ENCODE results near the gene DGKE. TPM values are rescaled to one million over a fixed set of nuclear protein-coding genes. Genes with fewer than 3 reads are reported as not detected.

Gene DGKE
- total RNA-seq, 1 donor from 2014 or later, result 2.2 TPM

DNA sequence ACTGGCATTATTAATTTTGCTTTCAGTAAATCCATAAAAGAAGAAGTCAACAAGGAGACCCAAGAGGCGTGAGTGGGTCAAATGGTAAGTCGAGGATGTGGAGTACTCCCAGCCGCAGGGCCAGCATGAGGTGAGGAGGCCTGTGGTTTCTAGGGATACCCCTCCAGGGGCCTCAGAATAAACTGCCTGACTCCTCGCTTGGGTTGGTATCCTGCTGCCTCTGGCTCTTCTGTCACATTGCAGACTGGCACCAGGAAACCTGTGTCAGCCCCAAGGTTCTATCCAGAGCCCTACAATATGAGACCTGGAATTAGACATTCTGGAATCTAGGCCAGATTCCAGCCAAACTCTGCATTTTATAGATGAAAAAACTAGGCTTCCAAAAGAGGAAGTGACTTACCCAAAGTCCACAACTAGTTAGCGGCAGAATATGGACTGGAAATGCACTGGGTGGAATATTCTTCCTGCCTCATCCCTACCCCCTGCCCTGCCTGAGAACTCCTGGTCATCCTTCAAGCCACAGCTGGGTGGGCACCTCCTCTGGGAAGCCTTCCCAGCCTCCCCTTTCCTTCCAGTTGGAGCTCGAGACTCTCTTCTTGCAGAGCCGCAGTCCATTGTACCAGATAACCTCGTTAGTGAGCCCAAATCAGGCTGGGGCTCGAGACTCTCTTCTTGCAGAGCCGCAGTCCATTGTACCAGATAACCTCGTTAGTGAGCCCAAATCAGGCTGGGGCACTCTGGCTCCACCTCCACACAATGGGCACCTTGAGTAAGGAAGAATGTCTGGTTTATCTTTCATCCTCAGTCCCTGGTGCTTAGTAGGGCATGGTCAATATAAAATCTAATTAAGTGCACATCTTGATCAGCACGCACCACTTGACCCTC is 22.8 kb upstream of the DGKE start:
- intact Hi-C loops (cut with DNase I), result no loop called here
- no peak for DNase-seq (ENCODE audit: low spot score)

DNA sequence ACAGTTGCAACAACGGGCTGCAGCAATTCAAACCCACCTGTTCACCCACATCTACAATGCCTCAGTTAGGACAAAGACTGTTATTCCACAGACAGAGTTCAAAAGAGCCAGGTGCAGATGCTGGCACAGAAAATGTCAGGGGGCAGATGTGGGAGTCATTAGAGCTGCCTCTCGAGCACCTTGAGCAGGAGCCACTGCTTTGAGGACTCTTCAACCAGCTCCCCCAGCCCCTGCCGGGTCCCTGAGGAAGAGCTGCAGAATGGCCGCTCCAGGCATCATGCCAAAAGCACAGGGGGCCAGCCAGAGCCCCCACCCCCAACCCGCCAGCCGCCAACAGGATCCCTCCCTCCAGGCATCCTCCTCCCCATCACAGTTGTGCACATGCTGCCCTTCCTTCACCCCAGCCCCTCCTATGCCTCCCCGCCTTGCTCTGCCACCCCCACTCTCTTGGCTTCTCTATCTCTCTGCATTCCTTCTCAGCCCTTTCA is 21.0 kb upstream of the DGKE start:
- no peak for DNase-seq (ENCODE audit: low spot score)
- intact Hi-C loops (cut with DNase I), result no loop called here

DNA sequence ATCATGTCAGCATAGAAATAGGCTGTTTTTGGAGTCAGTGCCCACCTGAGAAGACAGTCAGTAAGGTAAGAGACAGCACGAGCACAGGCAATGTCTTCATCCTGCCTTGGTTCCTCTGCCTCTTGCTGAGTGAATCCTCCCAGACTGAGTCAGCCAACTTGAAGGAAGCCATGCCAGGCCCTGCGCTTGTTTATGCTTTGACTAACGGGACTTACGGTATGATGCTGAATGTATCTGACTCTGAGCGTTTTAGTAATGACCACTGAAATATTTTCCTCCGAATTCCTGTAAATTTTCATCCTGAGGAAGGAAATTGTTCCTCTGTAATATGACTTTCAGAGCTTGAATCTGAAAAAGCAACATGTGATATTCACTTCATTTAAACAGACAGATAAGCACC is 18.2 kb upstream of the DGKE start:
- intact Hi-C loops (cut with DNase I), result no loop called here
- no peak for DNase-seq (ENCODE audit: low spot score)

DNA sequence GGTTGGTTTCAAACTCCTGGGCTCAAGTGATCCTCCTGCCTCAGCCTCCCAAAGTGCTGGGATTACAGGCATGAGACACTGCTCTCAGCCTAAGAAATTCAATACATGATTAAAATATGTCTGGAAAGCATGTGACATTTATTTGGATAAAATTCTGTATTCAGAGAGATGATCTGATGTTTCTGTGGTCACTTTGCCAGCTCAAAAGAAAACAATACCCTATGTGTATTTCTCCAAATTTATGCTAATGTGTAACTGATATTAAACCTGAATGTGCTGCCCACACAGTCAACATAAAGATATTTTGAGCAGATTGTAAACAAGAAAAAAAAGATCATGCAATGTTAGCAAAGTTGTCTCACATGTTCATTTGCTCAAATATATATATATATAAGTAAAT is 16.9 kb upstream of the DGKE start:
- no peak for DNase-seq (ENCODE audit: low spot score)
- intact Hi-C loops (cut with DNase I), result no loop called here

DNA sequence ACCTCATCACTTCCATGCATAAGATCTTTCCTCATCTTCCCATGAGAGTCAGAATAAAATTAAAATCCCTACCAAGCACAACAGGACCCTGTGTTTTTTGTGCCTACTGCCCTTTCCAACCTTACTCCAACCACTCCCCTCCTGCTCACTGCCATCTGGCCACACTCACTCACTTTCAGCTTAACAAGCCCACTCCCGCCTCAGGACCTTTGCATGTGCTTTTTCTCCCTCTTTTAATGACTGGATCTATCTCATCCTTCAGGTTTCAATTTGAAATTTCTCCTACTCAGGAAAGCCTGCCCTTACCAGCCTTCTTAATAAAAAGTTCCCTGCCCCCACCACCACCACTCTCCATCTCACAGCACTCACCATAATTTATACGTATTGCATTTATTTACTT is 14.9 kb upstream of the DGKE start:
- DNase-seq (ENCODE audit: low spot score), result no peak
- intact Hi-C loops (cut with DNase I), result loop anchor here (1.0 kb wide), 1 partner anchor 121 kb away; no protein-coding TSS in a partner anchor

DNA sequence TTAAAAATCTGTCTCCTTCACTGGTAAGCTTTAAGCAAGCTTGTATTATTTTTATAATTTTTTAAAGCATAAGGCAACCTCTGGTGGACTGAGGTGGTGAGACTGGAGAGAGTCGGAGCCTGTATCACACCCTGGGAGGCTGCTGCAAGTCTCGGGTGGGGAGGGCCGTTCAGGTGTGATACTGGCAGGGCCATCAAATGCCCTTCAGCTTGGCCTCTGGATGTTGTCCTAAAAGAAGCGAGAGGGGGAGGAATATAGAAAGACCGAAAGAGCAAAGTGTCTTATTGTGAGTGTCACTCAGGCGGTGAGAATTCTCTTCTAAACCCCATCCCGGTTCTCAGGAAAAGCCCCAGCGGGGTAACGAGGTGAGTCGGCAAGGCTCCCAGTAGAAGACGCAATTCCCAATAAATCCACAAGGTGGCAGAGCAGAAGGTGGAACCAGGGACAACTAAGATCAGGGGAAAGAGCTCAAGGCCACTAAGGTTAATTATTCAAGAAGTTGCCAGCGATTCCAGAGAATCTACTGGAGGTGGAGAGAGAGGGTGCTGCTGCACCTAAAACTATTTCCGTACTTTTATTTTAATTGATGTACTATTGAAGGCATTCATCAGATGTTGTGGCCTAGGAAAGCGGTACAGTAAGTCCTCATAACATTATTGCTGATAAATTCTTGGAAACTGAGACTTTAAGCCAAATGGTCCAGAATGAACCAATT is 14.4 kb upstream of the DGKE start:
- DNase-seq (ENCODE audit: low spot score), result no peak

DNA sequence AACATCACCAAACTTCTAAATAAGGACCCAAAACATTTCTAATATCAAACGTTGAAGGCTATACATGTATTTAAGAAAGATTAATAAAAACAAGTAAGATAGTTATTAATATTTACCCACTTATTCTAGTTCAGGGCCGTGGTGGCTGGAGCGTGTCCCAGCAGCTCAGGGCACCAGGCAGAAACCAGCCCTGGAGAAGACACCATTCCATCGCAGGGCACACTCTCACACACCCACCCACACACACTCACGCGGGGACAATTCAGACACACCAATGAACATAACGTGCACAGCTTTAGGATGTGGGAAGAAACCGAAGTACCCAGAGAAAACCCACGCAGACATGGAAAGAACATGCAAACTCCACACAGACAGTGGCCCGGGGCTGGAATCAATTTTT is 13.7 kb upstream of the DGKE start:
- no peak for DNase-seq (ENCODE audit: low spot score)
- intact Hi-C loops (cut with DNase I), result no loop called here

More for the DNA sequence above, 14.4 kb upstream of the DGKE start:
- intact Hi-C loops (cut with DNase I), result loop anchor here (1.0 kb wide), 1 partner anchor 121 kb away; no protein-coding TSS in a partner anchor

DNA sequence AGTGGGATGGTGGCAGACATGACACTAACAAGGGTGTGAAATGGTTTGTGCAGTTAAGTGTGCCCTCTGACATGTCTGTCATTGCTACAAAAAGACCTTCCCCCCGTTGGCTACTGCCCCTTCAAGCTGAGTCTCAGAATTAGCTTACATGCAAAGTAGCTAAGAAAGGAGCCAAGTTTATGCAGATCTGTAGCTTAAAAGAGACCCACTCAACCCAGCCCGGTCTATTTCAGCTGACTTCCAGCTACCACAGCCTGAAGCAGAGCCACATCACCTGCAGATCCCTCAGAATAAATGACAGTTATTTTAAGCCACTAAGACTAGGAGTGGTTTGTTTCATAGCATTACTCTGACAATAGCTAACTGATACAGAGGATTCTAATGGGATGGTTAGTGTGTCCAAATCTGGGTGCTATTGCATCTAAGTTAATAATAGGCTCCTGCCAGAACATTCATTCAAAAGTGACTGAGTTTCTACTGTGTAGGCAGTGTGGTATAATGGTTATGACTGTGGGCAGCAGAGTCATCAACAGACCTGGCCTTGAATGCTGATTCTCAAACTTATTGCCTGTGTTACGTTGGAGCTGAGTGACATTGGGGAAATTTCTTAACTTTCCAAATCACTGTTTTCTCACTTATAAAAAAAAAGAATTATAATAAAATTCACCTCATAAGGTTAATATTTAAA is 12.0 kb upstream of the DGKE start:
- intact Hi-C loops (cut with DNase I), result no loop called here
- no peak for DNase-seq (ENCODE audit: low spot score)

DNA sequence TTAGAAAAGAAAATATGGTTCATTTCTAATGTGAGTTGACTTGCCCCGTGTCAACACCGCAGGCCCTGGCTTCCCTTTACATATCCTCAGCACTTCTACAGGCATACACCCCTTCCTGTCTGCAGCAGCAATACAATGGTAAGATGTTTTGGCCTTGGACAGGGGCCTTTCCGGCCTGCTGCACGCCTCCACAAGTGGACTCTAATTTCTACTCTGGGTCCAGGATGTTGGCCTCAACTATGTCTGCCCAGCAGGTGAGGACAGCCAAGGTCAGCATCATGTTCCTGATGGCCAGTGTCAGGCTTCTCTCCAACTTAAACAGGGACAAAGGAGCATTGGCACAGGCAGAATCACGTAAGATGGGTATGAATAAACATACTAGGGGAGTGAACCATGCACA is 11.2 kb upstream of the DGKE start:
- intact Hi-C loops (cut with DNase I), result no loop called here
- no peak for DNase-seq (ENCODE audit: low spot score)

DNA sequence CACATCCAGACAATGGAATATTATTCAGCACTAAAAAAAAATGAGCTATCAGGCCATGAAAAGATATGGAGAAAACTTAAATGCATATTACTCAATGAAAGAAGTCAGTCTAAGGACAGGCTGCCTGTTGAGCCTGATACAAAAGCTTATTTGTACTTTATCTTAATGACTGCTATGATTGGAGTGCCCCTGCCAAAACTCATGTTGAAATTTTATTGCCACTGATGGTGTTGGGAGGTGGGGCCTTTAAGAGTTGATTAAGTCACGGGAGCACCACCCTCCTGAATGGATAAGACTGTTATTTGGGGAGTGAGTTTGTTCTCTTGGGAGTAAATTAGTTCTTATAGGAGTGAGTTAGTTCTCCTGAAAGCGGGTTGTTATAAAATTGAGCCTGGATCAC is 10.1 kb upstream of the DGKE start:
- DNase-seq (ENCODE audit: low spot score), result no peak
- intact Hi-C loops (cut with DNase I), result no loop called here

DNA sequence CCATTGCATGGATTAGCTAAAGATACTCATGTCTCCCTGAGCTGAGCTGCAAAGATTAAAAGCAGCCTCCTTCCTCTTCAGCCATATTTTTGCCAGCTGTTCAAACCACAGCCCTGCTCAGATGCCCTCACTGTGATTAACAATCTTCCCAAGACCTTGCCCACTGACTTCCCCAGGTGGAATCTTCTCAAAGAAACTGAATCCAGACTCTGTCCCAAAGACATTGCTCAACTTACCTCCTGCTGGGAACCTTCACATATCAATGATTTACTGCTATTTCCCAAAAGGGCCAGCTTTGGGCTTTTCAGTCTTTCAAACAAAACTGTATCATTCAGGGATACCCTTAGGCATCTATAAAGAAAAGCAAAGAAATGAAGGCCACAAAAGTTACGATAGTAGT is 9.4 kb upstream of the DGKE start:
- DNase-seq (ENCODE audit: low spot score), result no peak
- intact Hi-C loops (cut with DNase I), result no loop called here

DNA sequence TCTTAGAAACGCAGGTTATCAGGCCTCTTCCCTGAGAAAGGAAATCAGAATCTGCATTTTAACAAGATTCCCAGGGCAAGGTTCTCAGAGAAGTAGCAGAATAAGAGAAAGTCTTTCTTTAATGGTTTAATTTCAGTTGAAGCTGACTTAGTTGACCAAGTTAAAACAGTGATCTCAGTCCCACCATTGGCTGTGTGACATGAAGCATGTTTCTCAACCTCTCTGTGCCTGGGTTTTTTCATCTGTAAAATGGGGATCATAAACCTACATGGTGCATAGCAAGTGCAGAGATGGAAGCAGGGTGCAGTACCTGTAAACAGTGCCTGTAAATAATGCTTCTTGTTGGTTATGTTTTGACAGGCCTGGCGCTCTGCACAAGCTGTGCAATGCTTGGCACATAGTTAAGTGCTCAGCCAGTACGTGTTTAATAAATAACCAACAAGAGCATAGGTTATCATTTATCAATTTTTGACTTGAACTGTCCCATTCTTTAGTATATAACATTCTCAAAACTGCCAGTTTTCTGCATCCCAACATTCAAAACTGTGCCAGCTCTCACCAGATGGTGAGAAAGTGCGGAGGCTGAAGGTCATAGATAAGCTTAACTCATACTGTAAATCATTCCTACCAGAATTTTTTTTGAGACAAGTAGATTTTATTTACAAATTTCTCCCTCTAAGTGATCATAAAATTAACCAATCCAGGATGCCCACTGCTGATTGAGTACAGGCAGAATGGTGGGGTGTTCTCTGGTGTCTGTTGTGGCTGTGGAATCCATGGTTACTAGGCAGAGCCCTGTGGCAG is 7.1 kb upstream of the DGKE start:
- intact Hi-C loops (cut with DNase I), result no loop called here

DNA sequence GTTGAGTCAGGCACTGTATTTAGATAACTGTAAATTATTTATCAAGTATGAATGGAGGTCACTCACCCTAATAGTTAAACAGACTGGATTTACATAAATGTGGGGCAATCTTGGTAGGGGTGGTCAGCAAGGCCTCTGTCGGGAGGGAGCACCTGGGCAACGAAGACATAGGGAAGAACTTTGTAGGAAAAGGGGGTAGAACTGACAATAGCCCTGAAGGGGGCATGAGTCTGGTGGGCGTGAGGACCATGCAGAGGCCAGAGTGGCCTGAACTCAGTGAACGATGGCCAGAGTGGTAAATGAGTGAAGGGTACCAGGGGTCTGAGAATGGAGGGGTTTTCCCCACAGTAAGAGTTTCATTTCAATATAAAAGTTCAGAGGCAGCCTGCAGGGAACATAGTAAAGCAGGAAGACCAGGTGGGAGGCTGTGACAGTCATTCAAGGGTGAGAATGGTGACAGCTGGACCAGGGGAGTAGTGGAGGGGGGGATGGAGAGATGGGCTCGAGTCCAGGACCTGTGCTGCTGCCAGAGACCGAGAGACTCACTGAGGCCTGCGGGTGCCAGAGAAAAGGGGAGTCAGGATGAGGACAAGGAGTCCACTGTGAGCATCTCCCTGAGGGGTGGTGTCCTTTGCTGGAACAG is 3.1 kb upstream of the DGKE start:
- intact Hi-C loops (cut with DNase I), result no loop called here
- no peak for DNase-seq (ENCODE audit: low spot score)

More for the DNA sequence above, 7.1 kb upstream of the DGKE start:
- DNase-seq (ENCODE audit: low spot score), result no peak

DNA sequence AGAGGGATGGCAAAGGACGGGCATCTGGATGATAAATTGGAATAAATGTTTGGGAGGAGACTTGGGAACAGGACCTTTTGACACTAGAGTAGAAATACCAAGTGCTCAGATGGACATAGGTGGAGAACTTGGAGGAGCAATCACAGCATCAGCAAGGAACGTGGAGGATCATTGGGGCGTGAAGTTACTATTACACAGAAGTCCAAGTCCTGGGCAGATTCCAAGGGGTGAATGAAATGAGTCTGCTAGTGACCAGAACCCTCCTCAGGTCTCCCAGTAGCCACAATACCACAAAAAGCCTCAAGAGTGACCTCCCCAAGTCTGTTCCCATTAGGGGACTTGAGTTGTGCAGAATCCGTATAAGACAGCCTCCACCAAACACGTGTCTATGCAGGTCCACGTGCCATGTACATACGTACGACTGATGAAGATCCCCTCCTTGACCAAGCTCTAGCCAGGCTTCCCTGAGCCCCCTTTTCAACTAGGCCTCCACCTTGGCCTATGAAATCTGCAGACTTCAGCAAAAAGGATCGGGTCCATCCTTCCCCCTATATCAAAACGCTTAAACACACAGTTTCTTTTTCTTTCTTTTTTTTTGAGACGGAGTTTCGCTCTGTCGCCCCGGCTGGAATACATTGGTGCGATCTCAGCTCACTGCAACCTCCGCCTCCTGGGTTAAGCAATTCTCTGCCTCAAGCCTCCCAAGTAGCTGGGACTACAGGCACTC is 2.4 kb upstream of the DGKE start:
- intact Hi-C loops (cut with DNase I), result no loop called here
- DNase-seq (ENCODE audit: low spot score), result no peak

DNA sequence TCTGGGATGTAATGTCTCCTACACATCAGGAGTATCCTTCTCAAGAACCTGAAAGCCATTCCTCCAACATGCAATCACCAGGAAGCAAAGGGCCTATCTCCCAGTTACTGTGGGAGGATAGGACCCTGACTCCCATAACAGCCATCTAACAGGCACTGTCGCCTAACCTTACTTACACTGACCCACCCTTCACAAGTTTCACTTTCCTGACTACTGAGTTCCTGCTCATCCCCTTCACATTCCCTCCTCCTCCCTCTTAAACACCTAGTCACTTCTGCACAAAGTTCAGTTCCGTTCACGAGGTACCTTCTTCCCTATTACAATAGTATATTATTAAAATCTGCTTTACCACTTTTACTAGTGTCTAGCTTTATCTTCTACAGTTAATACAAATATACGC is 1.5 kb upstream of the DGKE start:
- intact Hi-C loops (cut with DNase I), result no loop called here
- DNase-seq (ENCODE audit: low spot score), result no peak

DNA sequence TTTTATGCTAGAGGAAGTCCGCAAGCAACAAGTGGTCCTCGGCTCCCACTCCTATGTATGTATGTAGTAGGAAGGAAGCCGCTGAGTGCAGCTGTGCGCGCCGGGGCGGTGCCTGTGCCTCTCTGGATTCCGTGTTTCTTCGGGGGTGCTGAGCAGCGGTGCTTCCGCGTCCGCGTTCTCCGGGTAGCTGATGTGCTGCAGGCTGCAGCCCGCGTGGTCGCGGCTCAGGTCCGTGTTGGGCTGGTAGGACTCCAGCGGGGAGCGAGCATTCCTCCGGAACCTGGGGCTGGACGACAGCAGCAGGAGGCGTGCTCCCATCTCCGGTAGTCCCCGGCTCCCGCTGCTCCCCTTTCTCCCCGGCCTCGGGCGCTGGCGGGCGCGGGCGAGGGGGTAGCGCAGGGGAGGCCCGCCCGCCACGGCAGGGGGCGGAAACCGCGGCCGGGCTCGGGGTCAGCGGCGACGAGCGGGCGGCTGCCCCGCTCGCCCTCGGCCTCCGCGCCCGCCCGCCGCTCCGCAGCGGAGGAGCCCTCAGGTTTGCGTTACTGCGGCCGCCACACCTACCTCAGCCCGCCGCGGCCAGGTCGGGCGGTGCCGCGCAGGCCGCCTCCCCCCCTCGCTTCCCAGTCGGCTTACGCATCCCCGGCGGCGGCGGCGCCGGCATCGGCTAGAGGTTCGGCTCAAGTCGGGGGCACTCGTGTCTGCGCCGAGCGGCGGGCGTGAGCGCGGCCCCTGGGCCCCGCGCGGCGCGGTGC is 718 bp upstream of the DGKE start:
- peak; percentile 83 for DNase-seq (ENCODE audit: low spot score)
- intact Hi-C loops (cut with DNase I), result no loop called here

DNA sequence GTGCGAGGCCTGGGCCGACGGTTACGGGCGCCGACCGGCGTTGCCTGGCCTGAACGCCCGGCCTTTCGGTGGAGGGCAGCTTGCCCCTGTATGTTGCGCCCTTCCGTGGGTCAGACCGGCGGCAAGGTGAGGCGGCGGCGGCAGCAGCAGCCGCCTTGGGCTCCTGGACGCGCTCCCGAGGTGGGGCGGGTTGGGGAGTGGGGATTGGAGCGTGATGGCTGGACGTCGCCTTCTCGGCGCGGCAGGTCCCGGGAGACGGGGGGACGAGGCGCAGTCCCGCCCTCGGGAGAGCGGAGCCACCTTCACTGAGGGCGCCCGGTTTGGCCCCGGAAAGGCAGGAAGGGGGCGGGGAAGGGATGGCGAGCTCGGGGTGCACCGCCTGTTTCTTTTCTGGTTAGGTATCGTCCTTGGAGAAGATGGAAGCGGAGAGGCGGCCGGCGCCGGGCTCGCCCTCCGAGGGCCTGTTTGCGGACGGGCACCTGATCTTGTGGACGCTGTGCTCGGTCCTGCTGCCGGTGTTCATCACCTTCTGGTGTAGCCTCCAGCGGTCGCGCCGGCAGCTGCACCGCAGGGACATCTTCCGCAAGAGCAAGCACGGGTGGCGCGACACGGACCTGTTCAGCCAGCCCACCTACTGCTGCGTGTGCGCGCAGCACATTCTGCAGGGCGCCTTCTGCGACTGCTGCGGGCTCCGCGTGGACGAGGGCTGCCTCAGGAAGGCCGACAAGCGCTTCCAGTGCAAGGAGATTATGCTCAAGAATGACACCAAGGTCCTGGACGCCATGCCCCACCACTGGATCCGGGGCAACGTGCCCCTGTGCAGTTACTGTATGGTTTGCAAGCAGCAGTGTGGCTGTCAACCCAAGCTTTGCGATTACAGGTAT is 671 bp downstream of the DGKE start:
- peak; percentile 78 for DNase-seq (ENCODE audit: low spot score)
- intact Hi-C loops (cut with DNase I), result loop anchor here (2.0 kb wide), 1 partner anchor 78 kb away; no protein-coding TSS in a partner anchor
